Esophagus squamous epithelium (tissue), 4 donors: ENCODE measurements around the gene SCLY.

Experiments
- CTCF ChIP-seq, 6 experiments: fragments of 450-650 bp in 4 of 6; fragments of 200-600 bp in 2 of 6; sonication (generic) in 2 of 6; IDR thresholded peaks; one replicate each; pipeline ENCODE4 v1.5.1; 2016 to 2019; ENCODE audit warnings: antibody characterized with exemption in 6 of 6, mild to moderate bottlenecking in 4 of 6, moderate library complexity in 4 of 6
- POLR2A ChIP-seq, 4 donors: fragments of 450-650 bp; IDR thresholded peaks; one replicate each; pipeline ENCODE4 v1.6.1; 2017; ENCODE audit warnings: antibody characterized with exemption in 4 of 4, mild to moderate bottlenecking in 4 of 4, moderate library complexity in 3 of 4

GRCh38 chr2:238029853-238030252, 30.9 kb upstream of the SCLY start:
- TF ChIP-seq POLR2A (IDR thresholded peaks at IDR 0.05) (no peak), CTCF (IDR thresholded peaks at IDR 0.05) (no peak)
